Tibial artery (tissue), 4 donors: ENCODE results near the gene TMPRSS6.

ENCODE experiments used
- DNase-seq, 2 donors: peaks; one replicate each; pipeline ENCODE4 v3.0.0-alpha.2; 2019
- H3K27ac ChIP-seq, 2 donors: fragments of 200-600 bp; sonication (generic) in 1 of 2; 1 replicate in 1 of 2; 2 replicates in 1 of 2; pipeline ENCODE4 v1.5.1; 2018 to 2019; ENCODE audit warnings: mild to moderate bottlenecking in 1 of 2
- H3K27me3 ChIP-seq, 2 donors: fragments of 200-600 bp; sonication (generic) in 1 of 2; one replicate each; pipeline versions ENCODE4 v1.5.1 to v1.6.0; 2016 to 2019
- H3K36me3 ChIP-seq, 3 donors: fragments of 200-600 bp; sonication (generic) in 2 of 3; one replicate each; pipeline ENCODE4 v1.5.1; 2016 to 2019; ENCODE audit warnings: mild to moderate bottlenecking in 2 of 3
- H3K4me1 ChIP-seq, 4 donors: fragments of 200-600 bp; sonication (generic) in 2 of 4; 1 replicate in 3 of 4; 2 replicates in 1 of 4; pipeline ENCODE4 v1.5.1; 2016 to 2019
- H3K4me3 ChIP-seq, 2 donors: fragments of 200-600 bp; sonication (generic) in 1 of 2; 1 replicate in 1 of 2; 2 replicates in 1 of 2; pipeline ENCODE4 v1.5.1; 2018 to 2019; ENCODE audit warnings: mild to moderate bottlenecking in 2 of 2
- H3K9me3 ChIP-seq, 3 donors: fragments of 200-600 bp; sonication (generic) in 1 of 3; one replicate each; pipeline ENCODE4 v1.5.1; 2016 to 2019
- intact Hi-C: fragments of 100-400 bp; cut with DNase I; formaldehyde crosslinking; loops from one replicate; pipeline ENCODE4 v1.15.0; 2023; ENCODE audit warnings: low total_unique reads
- TF ChIP-seq, protein P1 (sequence below), 2 experiments: fragments of 200-600 bp in 1 of 2; fragments of 450-650 bp in 1 of 2; IDR thresholded peaks; one replicate each; pipeline ENCODE4 v1.5.1; 2017 to 2019; ENCODE audit warnings: antibody characterized with exemption in 2 of 2, mild to moderate bottlenecking in 1 of 2, moderate library complexity in 1 of 2

The TMPRSS6 gene

DNA sequence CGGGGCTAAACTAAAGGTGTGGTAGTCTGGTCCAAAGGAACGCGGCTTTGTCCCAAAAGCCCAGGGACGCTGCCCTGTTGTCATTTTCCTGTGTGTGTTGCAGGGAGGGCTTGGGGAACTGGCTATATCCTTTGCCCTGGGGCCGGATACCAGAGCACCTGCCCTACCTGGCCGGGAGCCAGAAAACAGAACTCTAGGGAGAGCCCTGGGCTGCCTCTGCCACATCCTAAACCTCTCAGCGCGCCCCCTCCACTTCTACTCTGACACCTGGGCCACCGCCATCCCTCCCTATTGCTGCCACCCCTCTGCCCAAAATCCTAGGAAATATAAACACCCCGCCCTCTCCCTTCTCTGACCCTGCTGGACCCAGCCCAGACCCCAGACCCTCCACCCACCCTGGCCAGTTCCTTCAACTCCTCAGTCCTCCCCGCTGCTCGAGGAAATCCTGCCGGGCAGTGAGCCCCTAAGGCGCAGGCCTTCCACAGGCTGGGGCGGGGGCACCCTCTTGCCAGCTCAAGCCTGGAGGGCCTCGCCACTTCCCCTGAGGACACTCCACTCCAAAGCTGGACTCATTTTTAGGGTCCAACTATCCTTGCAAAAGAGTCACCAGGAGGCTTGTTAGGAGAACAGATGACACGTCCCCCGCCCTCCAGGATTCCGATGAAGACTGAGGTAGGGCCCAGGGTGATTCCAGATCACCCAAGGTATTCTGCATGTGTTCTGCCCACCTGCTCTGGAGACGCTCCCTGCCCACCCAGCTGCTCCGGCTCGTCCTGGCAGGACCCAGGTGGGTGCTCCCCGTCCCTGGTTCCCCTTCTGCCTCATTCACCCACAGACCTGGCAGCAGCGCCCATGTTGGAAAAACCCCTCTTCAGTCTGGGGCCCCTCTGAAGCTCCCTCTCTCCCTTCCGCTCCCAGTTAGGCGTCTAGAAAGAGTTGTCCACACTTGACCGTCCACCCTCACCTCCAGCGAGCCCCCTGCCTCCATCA, 45.8 kb downstream of the TMPRSS6 start:
- H3K9me3 ChIP-seq, result no peaks in the 10 kb centered on the region
- TF ChIP-seq, protein P1, sequence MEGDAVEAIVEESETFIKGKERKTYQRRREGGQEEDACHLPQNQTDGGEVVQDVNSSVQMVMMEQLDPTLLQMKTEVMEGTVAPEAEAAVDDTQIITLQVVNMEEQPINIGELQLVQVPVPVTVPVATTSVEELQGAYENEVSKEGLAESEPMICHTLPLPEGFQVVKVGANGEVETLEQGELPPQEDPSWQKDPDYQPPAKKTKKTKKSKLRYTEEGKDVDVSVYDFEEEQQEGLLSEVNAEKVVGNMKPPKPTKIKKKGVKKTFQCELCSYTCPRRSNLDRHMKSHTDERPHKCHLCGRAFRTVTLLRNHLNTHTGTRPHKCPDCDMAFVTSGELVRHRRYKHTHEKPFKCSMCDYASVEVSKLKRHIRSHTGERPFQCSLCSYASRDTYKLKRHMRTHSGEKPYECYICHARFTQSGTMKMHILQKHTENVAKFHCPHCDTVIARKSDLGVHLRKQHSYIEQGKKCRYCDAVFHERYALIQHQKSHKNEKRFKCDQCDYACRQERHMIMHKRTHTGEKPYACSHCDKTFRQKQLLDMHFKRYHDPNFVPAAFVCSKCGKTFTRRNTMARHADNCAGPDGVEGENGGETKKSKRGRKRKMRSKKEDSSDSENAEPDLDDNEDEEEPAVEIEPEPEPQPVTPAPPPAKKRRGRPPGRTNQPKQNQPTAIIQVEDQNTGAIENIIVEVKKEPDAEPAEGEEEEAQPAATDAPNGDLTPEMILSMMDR (IDR thresholded peaks at IDR 0.05), result no peak
- H3K36me3 ChIP-seq, result peaks cover 9 to 30% (median 24%) of the 10 kb centered on the region in 3 donors
- peaks cover 0 to 24% of the 10 kb centered on the region in 2 donors for H3K27me3 ChIP-seq
- no peak overlapping the region for H3K4me3 ChIP-seq
- DNase-seq, result no peak
- no peak overlapping the region for H3K27ac ChIP-seq
- intact Hi-C loops, result no loop called here
- H3K4me1 ChIP-seq, result no peaks in the 10 kb centered on the region

DNA sequence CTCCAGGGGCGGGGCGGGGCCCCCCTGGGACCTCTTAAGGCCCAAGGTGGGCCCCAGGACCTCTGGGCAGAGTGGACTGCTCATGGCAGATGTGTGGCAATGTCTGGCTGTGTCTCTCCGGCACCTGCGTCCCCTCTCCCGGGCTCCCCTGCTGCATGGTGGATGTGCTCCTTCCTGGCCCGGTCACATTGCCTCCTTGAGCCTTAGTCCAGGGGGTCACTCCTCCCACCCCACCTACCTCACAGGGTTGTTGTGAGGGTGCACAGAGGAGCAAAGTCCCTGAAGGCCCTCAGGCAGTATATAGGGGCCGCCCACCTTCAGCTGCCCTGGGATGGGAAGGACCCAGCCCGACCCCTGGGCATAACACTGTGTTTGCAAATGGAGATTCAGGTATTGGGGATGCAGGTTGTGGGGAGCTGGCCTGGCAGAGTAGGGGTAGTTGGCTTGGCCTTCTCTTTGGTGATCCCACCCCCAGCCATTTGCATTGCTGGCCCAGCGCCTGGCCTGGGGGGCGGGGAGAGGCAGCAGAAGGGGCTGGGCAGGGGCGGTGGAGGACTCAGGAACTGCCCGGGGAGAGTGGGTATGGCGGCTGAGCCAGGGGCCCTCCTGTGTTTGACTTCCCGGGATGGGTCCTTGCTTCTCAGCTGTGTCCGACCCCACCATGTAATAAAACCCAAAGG, 46.7 kb downstream of the TMPRSS6 start:
- intact Hi-C loops, result no loop called here
- Histone ChIP-seq H3K4me3 (no peak overlapping the region), H3K27me3 (peaks cover 0 to 15% of the 10 kb centered on the region in 2 donors)

DNA sequence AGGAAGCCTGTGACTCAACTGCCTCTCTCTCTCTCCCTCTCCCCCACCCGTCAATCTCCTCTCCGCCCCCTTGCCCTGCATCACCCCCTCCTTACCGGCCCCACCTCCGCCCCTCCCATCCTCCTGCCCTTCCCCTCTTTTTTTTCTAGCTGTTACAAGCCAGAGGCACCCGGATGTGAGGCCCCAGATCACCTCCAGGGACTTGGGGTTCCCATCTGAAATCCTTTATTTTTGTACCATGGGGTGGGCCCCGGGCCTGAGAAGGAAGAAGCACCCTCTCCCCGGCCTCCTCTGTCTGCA, 47.2 kb downstream of the TMPRSS6 start:
- Histone ChIP-seq H3K4me3 (no peak overlapping the region), H3K9me3 (no peaks in the 10 kb centered on the region), H3K27ac (no peak overlapping the region), H3K27me3 (peaks cover 0 to 10% of the 10 kb centered on the region in 2 donors), H3K4me1 (no peaks in the 10 kb centered on the region), H3K36me3 (peaks cover 15 to 44% (median 38%) of the 10 kb centered on the region in 3 donors)
- TF ChIP-seq, protein P1 (IDR thresholded peaks at IDR 0.05), result no peak
- DNase-seq, result no peak
- intact Hi-C loops, result no loop called here

More for the DNA sequence above, 46.7 kb downstream of the TMPRSS6 start:
- Histone ChIP-seq H3K4me1 (no peaks in the 10 kb centered on the region), H3K36me3 (peaks cover 10 to 39% (median 33%) of the 10 kb centered on the region in 3 donors), H3K9me3 (no peaks in the 10 kb centered on the region), H3K27ac (no peak overlapping the region)
- DNase-seq, result no peak
- TF ChIP-seq, protein P1 (IDR thresholded peaks at IDR 0.05), result no peak

DNA sequence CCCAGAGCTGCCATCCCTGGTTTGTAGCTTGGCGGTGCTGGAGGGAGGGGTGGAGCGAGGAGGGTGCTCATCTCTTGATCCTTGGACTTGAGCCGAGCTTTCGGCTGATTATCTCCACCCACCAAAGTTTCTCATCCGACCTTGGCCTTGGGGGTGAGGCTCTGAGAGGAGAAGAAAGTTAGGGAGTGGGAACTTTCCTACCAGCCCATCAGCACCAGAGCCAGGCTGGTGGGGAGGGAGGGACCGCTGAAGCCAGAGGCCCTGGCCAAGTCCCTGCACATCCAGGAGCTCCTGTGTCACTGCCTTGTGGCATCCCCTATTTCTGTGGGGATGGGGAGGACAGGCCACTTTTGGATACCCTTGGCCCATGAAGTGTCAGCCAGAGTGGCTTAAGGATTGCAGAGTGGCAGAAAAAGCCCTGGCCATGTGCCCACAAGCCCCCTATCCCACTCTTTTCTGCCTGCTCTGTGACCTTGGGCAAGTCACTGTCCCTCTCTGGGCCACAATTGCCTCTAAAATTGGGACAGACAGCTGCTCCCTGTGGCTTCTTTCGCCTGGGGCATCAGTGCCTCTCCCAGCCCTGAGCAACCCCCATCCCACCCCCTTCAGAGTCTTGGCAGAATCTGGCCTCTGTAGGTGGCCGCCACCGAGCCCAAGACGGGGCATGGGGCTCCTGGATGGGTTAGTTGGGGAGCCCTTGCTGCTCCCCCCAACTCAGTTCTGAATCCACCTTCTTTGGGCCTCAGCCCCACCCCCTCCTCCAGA, 47.7 kb downstream of the TMPRSS6 start:
- Histone ChIP-seq H3K36me3 (peaks cover 18 to 49% (median 44%) of the 10 kb centered on the region in 3 donors), H3K4me1 (no peaks in the 10 kb centered on the region)
- no peak for DNase-seq

More for the DNA sequence above, 47.7 kb downstream of the TMPRSS6 start:
- TF ChIP-seq, protein P1 (IDR thresholded peaks at IDR 0.05), result no peak
- Histone ChIP-seq H3K4me3 (no peak overlapping the region), H3K27me3 (peaks cover 0 to 4% of the 10 kb centered on the region in 2 donors), H3K9me3 (no peaks in the 10 kb centered on the region), H3K27ac (no peak overlapping the region)
- intact Hi-C loops, result no loop called here
